HEK293 (cell line): ENCODE results near the gene MPHOSPH9.
A peak's percentile ranks its signal among the peaks of the same experiment; 100 is the strongest.

Source experiments
- CTCF ChIA-PET: fragments of 350-600 bp; formaldehyde crosslinking; extraction: SDS; loops from one replicate; lab custom pipeline; 2021; ENCODE audit warnings: antibody characterized with exemption; lab: Yijun Ruan, JAX
- POLR2A ChIA-PET: fragments of 300-600 bp; formaldehyde crosslinking; extraction: SDS; loops from one replicate; lab custom pipeline; 2020; ENCODE audit warnings: antibody characterized with exemption, inconsistent platforms; lab: Yijun Ruan, JAX
- H3K27ac ChIP-seq: fragments of 200-500 bp; sonication (Bioruptor generic); 2 replicates; pipeline ENCODE4 v1.5.1; 2014; ENCODE audit warnings: low read depth, low read length, control low read depth, inconsistent platforms; ENCODE audit errors: extremely low read depth
- H3K36me3 ChIP-seq, 2 experiments: fragments of 200-500 bp in 1 of 2; sonication (Bioruptor generic) in 1 of 2; 1 replicate in 1 of 2; 2 replicates in 1 of 2; pipeline ENCODE4 v1.5.1; 2014 to 2017; ENCODE audit warnings: inconsistent platforms in 2 of 2, low read length in 2 of 2; ENCODE audit not compliant: control insufficient read depth in 2 of 2, insufficient read depth in 1 of 2
- H3K4me1 ChIP-seq: fragments of 200-500 bp; sonication (Bioruptor generic); 2 replicates; pipeline ENCODE4 v1.5.1; 2014; ENCODE audit warnings: mild to moderate bottlenecking, low read length, inconsistent platforms; ENCODE audit not compliant: control insufficient read depth, insufficient read depth
- H3K4me3 ChIP-seq: 2 replicates; pipeline ENCODE4 v1.5.1; 2011; ENCODE audit warnings: low read depth, mild to moderate bottlenecking, control low read depth, low read length, moderate library complexity
- H3K9me3 ChIP-seq: fragments of 200-500 bp; sonication (Bioruptor generic); 2 replicates; pipeline ENCODE4 v1.5.1; 2014; ENCODE audit warnings: low read depth, low read length, inconsistent platforms; ENCODE audit not compliant: control insufficient read depth, insufficient read depth
- BCL11A ChIP-seq: fragments of 450-650 bp; formaldehyde crosslinking; IDR thresholded peaks from 2 replicates; pipeline ENCODE4 v1.5.1; 2016; ENCODE audit warnings: low read depth, missing biosample characterization, missing genetic modification characterization
- GLIS1 ChIP-seq: fragments of 450-650 bp; formaldehyde crosslinking; IDR thresholded peaks from 2 replicates; pipeline ENCODE4 v1.5.1; 2016; ENCODE audit warnings: missing biosample characterization, missing genetic modification characterization
- KLF16 ChIP-seq: fragments of 450-650 bp; formaldehyde crosslinking; IDR thresholded peaks from 2 replicates; pipeline ENCODE4 v1.5.1; 2017; ENCODE audit warnings: missing biosample characterization, missing genetic modification characterization
- PRDM10 ChIP-seq: fragments of 450-650 bp; formaldehyde crosslinking; IDR thresholded peaks from 2 replicates; pipeline ENCODE4 v1.5.1; 2016; ENCODE audit warnings: missing biosample characterization, missing genetic modification characterization
- ZNF10 ChIP-seq: fragments of 450-650 bp; formaldehyde crosslinking; IDR thresholded peaks from 2 replicates; pipeline ENCODE4 v1.5.1; 2017; ENCODE audit warnings: missing biosample characterization, missing genetic modification characterization
- ZNF146 ChIP-seq: fragments of 450-650 bp; formaldehyde crosslinking; IDR thresholded peaks from 2 replicates; pipeline ENCODE4 v1.5.1; 2016; ENCODE audit warnings: missing biosample characterization, missing genetic modification characterization
- ZNF157 ChIP-seq: fragments of 450-650 bp; formaldehyde crosslinking; IDR thresholded peaks from 2 replicates; pipeline ENCODE4 v1.5.1; 2016; ENCODE audit warnings: missing biosample characterization, missing genetic modification characterization
- ZNF169 ChIP-seq: fragments of 450-650 bp; formaldehyde crosslinking; IDR thresholded peaks from 2 replicates; pipeline ENCODE4 v1.5.1; 2016; ENCODE audit warnings: missing biosample characterization, missing genetic modification characterization
- ZNF175 ChIP-seq: fragments of 450-650 bp; formaldehyde crosslinking; IDR thresholded peaks from 2 replicates; pipeline ENCODE4 v1.5.1; 2016; ENCODE audit warnings: missing biosample characterization, missing genetic modification characterization
- ZNF214 ChIP-seq: fragments of 450-650 bp; formaldehyde crosslinking; IDR thresholded peaks from 2 replicates; pipeline ENCODE4 v1.5.1; 2017; ENCODE audit warnings: missing biosample characterization, mild to moderate bottlenecking, missing genetic modification characterization, borderline replicate concordance
- ZNF280D ChIP-seq: fragments of 450-650 bp; formaldehyde crosslinking; IDR thresholded peaks from 2 replicates; pipeline ENCODE4 v1.5.1; 2016; ENCODE audit warnings: missing biosample characterization, missing genetic modification characterization
- ZNF501 ChIP-seq: fragments of 450-650 bp; formaldehyde crosslinking; IDR thresholded peaks from 2 replicates; pipeline ENCODE4 v1.5.1; 2016; ENCODE audit warnings: missing biosample characterization, missing genetic modification characterization
- ZNF548 ChIP-seq: fragments of 450-650 bp; formaldehyde crosslinking; IDR thresholded peaks from 2 replicates; pipeline ENCODE4 v1.5.1; 2016; ENCODE audit warnings: missing biosample characterization, missing genetic modification characterization
- ZNF561 ChIP-seq: fragments of 450-650 bp; IDR thresholded peaks from 2 replicates; pipeline ENCODE4 v1.5.1; 2018; ENCODE audit warnings: missing biosample characterization, missing genetic modification characterization, borderline replicate concordance
- ZNF626 ChIP-seq: fragments of 450-650 bp; sonication (Bioruptor Pico); formaldehyde crosslinking; IDR thresholded peaks from 2 replicates; pipeline ENCODE4 v1.5.1; 2018; ENCODE audit warnings: missing biosample characterization, missing genetic modification characterization, inconsistent platforms
- ZNF658 ChIP-seq: fragments of 450-650 bp; formaldehyde crosslinking; IDR thresholded peaks from 2 replicates; pipeline ENCODE4; 2016; ENCODE audit warnings: missing biosample characterization, missing genetic modification characterization
- TF ChIP-seq, protein P1 (sequence below): fragments of 450-650 bp; formaldehyde crosslinking; IDR thresholded peaks from 2 replicates; pipeline ENCODE4 v1.5.1; 2016; ENCODE audit warnings: missing biosample characterization, missing genetic modification characterization

Gene MPHOSPH9

DNA sequence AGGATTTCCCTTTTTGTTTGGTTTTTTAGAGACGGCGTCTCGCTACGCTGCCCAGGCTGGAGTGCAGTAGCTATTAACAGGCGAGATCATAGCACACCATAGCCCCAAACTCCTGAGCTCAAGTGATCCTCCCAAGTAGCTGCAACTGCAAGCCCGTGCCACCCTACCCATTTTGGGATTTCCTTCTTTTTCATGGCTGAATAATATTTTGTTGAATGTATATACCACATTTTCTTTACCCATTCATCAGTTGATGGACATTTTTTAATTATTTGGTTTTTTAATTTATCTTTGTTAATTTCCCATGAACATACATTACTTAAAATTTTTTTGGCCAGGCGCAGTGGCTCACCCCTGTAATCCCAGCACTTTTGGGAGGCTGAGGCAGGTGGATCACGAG, 97.3 kb downstream of the MPHOSPH9 start:
- ChIA-PET CTCF (interaction anchor here (0.7 kb wide), 1 partner anchor 209 kb away, joined by 3 read pairs; no protein-coding TSS in a partner anchor), POLR2A (no interaction called here)
- 0 out of 2 replicates have a peak, but pooled peaks have one; percentile 41 for TF ChIP-seq ZNF10 (tag by site-specific recombination)
- no peak for TF ChIP-seq PRDM10 (tag by site-specific recombination)
- TF ChIP-seq ZNF146 (tag by site-specific recombination) = 0 out of 2 replicates have a peak, but pooled peaks have one; percentile 57
- Histone ChIP-seq H3K27ac (no peak overlapping the region), H3K4me3 (no peak overlapping the region), H3K4me1 (no peaks in the 10 kb centered on the region), H3K9me3 (no peaks in the 10 kb centered on the region), H3K36me3 (no peaks in the 10 kb centered on the region)

DNA sequence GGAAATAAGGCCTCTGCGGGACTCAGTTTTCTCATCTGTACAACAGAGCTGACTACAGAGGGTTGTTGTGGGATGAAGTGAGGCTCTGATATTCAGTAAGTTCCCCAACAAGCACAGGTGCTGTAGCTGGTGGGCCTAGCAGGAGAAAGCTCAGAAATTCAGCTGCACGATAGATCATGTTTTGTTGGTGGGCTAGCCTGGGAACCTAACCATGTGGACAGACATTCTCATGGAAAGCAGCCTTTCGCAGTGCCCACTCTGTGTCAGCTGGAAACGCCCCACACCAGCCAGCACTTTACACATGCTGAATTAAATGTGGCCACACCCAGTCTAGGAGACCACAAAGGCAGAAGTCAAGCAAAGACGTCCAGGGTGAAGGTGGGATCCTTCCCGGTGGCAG, 98.1 kb downstream of the MPHOSPH9 start:
- Histone ChIP-seq H3K4me1 (no peaks in the 10 kb centered on the region), H3K9me3 (no peaks in the 10 kb centered on the region), H3K36me3 (no peaks in the 10 kb centered on the region)
- CTCF ChIA-PET = interaction anchor here (0.7 kb wide), 1 partner anchor 111 kb away, joined by 3 read pairs; no protein-coding TSS in a partner anchor
- TF ChIP-seq ZNF501 (tag by site-specific recombination) (no peak), ZNF658 (no peak), ZNF280D (tag by site-specific recombination) (no peak), ZNF175 (tag by site-specific recombination) (no peak), ZNF561 (tag by site-specific recombination) (no peak), GLIS1 (tag by site-specific recombination) (no peak), BCL11A (no peak), ZNF626 (tag by site-specific recombination) (no peak), KLF16 (tag by site-specific recombination) (no peak), ZNF157 (tag by site-specific recombination) (no peak), ZNF548 (no peak), ZNF214 (tag by site-specific recombination) (no peak), ZNF169 (tag by site-specific recombination) (no peak), ZNF10 (tag by site-specific recombination) (no peak)
- TF ChIP-seq, protein P1, sequence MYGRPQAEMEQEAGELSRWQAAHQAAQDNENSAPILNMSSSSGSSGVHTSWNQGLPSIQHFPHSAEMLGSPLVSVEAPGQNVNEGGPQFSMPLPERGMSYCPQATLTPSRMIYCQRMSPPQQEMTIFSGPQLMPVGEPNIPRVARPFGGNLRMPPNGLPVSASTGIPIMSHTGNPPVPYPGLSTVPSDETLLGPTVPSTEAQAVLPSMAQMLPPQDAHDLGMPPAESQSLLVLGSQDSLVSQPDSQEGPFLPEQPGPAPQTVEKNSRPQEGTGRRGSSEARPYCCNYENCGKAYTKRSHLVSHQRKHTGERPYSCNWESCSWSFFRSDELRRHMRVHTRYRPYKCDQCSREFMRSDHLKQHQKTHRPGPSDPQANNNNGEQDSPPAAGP (tag by site-specific recombination) = no peak
- TF ChIP-seq, all 188 proteins: peak for 0
- Histone ChIP-seq H3K27ac (no peak overlapping the region), H3K4me3 (no peak overlapping the region)
- POLR2A ChIA-PET = interaction anchor here (0.6 kb wide), 1 partner anchor 45 kb away, joined by 3 read pairs; no protein-coding TSS in a partner anchor
